ENCODE data around the gene TLL2.

GRCh38 chr10:96352027-96352426 is 161.7 kb downstream of the TLL2 start:
- TF ChIP-seq CTCF (IDR thresholded peaks at IDR 0.05) (no peak), POLR2A (IDR thresholded peaks at IDR 0.05) (no peak), POLR2AphosphoS5 (IDR thresholded peaks at IDR 0.05) (no peak)
